ENCODE data around the gene MYO5C.
"Not testable (repeated sequence)": the region's sequence is repeated elsewhere in the genome, so short reads cannot be mapped to it uniquely, and the experiment has no call there.

The MYO5C gene

DNA sequence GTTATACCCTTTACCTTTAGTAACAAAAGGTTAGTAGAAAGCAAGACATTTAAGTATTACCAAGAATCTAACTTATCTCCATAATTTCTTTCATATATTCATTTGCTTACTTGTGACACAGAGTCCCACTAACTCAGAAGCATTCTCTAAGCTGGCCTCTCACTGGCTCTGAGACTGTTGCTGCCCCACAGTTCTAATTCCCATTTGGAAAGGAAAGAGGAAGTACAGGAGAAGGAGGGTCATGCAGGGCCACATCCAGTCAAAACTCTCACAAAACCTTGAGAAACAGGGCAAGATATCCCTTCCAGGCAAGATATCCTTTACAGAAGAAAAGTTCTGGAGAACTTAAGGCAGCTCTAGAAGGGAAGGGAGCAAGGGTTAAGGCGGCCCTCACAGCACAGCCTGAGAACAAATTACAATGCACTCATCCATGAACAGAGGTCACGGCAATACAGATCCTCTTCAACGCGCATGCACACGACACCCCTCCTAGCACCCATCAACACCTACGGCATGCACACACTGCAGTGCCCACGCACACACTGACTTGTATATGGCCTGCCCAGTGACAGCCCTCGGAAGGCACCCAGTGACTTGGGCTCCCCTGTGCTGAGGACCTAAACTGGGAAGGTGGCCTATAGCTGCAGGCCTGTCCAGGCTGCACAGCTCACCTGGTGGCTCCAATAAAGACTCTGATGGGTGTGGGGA is 13.0 kb upstream of the MYO5C start:
- no peak for DNase-seq

DNA sequence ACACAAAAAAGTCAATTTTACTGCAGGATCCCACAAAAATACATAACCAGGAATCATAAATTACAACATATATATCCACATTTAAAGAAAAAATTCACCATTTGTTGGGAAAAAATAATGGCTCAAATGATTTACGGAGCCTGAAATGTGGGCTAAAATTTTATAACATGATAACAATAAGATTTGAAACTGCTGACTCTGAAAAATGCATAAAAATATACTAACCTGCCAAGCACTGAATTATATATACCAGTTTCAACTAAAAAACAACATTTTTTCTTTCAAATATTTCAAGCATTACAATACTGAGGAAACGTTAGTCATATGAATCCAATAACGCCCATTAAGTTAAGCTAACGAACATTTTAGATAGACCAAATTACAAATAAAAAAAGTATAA is 12.2 kb upstream of the MYO5C start:
- no peak for DNase-seq

DNA sequence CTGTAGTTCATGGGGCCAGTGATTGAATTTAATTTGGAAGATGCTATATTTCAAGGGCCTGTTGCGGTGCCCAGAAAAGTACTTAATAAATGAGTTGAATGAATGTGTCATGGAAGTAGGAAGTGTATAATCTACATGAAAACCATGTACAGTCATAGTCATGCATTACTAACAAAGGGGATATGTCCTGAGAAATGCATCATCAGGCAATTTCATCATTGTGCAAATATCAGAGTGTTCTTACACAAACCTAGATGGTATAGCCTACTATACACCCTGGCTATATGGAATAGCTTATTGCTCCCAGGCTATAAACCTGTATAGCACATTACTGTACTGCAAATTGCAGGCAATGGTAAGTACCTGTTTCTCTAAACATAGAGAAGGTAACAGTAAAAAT is 10.7 kb upstream of the MYO5C start:
- DNase-seq: no peak

DNA sequence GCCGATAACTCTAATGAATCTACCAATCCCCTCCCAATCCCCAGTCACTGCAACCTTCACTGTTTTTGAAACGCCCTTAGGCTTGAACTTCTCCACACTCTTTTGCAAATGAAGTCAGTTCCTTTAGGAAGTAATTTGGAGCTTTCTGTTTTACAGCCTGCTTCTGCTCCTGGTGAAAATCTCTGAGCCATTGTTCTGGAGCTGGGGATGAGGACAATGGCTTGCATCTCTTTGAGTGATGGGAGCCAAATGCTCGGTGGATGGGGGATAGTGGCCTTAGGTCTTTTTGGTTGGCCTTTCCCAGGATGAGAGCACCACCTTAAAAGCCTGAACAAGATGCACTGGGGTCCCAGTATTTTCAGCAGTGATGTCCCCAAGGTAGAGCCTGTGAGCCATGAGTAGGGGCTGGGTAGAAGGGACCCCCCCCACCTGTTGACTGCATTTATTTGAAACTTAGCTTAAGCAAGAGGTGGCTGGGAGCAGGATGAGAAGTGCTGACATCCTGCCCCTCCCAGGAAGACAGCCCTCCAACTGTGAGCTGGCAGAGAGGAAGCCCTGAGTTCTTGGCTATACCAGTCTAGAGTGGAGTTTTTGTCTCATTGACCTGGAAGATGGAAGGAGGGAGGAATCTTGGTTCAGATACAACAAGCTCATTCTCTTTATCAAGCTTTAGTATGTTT is 7.6 kb upstream of the MYO5C start:
- DNase-seq: no peak

DNA sequence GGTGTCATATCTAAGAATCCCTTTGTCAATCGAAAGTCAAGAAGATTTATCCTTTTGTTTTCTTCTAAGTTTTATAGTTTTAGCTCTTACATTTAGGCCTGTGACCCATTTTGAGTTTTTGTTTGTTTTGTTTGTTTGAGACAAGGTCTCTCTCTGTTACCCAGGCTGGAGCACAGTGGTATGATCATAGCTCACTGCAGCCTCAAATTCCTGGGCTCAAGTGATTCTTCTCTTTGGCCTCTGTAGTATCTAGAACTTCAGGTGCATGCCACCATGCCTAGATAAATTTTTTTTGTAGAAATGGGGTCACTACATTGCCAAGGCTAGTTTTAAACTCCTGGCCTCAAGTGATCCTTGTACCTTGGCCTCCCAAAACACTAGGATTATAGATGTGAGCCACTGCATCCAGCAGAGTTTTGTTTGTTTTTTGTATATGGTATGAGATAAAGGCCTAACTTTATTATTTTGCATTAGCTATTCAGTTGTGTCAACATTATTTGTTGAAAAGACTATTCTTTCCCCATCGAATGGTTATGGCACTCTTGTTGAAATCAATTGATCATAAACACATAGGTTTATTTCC is 5.8 kb upstream of the MYO5C start:
- DNase-seq: no peak

DNA sequence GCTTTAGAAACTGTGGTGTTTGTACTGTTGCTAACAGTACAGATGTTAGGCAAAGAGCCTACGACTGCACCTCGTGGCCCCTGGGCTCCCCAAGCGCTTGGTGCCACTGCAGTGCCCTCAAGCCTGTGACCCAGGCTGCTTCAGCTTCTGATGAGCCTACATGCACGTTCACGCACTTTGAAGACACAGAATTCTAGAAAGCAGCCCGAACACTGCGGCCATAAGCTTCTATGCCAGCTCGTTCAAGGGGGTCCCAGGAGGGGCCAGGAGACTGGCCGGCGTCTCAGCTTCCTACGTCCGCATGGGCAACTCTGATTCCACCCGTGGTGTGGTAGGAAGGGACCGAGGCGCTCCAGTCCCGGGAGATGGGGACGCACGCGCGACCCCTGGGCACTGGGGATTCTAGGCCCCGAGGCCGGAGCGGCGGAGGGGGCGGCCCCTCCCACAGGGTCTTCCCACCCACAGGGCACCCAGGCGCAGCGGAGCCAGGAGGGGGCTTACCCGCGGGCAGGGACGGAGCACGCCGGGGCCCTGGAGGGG is 653 bp downstream of the MYO5C start:
- peak in 1 of 3 experiments; percentile 50 for DNase-seq

DNA sequence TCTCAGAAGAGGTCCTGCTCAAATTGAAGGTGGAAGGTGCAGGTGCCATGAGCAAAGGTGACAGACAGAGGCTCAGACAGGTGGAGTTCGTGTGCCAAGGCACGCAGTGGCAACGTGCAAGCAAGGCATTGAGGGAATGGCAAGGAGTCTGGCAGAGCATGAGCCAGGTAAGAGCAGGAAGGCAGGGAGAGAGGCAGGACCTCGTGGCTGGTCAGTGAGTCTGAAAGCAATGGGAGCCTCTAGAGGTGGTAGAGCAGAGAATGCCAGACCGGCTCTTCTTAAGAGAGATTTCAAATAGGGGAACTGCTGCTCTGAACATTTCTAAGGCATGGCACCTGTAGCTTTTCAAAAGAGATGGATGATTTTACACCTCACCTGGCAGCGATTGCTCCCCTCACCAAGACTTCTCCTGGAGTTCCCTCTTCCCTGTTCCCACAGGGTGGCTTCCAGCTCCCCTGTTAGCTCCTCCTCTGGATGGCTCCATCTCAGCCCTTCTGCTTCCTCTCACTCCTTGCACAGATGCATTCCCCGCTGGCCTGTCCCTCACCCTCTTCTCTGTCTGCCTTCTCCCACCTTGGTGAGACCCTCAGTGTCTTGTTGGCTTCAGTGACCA is 2.7 kb downstream of the MYO5C start:
- no peak for DNase-seq

DNA sequence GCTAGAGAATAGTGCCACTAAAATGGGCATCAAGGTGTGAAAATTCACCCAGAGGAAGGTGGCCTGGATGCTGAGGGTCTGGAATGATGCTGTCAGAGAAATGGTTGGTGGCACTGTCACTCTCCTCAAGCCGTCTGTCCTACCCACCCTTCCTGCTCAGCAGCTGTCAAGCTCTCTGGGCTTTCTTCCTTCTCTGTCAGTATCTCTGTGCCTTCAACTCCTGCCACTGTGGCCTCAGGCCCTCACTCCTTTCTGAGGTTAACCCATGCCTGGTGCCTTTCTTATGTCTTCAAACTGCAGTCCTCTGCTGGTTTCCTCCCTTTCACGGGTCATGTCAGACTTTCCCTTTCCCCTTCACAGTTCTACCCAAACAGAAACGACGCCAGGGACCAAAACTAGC is 4.4 kb downstream of the MYO5C start:
- no peak for DNase-seq

DNA sequence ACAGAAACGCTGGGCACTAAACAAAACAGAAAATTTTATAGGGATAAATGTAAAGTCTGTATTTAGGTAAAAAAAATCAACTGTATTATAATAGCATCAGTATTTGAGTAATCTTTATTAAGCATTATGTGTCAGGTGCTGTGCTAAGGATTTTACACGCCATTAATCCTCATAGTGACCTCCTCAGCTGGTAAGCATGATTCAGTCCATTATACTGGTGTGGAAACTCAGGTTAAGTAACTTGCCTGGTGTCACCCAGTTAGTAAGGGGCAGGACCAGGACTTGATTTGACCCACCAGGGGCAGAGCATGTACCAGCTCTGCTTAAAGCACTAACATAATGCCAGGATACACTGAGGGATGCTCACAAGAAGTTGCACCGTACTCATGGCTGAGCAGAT is 4.8 kb downstream of the MYO5C start:
- no peak for DNase-seq

DNA sequence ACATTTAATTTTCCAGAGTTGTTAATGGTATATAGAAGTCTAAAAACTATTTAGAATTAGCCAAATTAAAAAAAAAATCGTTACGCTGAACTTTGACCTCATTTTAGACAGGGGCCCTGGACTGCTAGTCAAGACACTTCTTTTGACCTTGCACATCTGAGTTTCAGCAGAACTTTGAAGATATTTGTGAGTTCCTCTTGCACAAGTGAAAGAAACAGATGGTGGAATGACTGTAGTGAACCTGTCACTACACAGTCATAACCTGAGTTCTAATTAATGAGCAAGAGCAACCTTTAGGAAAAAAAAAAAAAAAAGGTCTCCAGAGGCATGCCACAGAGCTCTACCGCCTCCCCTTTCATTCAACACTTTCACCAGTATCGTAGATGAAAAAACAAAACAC is 5.3 kb downstream of the MYO5C start:
- no peak for DNase-seq

DNA sequence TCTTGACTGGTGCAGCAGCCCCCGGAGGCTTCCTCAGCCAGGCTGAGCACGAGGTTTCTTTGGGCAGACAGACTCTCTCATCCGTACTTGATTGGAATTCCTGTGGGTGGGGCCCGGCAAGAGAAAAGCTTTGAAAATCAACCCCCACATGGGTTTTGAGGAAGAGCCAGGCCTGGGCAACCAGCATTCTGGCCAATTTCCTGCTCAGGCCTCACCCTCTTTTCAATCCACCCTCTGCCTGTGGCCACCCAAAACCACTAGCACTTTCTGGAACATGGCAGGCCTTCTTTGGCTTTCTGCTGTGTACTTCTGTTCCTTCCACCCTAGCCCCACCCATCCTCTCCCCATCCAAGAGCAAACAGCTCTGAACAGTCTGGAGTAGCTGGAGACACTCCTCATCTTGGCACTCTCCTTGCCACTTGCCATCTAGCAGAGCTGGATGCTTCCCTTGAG is 5.9 kb downstream of the MYO5C start:
- no peak for DNase-seq

DNA sequence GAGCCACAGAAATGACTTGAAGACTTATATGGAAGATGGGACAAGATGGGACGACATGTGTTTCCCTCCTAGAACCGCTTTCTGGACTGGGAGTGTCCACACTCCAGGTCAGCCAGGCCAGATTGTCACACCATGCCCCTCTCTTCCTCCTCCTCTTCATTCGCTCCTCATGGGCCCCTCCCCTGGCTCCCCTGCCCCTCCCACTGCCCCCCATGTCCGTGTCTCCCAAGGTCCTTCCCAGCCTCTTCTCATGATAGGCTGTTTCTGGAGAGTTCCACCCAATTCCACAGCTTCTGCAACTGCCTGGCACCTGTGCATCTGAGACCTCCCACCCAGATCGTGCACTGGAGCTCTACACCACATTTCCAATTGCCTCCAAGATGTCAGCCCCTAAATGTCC is 6.6 kb downstream of the MYO5C start:
- DNase-seq: no peak

DNA sequence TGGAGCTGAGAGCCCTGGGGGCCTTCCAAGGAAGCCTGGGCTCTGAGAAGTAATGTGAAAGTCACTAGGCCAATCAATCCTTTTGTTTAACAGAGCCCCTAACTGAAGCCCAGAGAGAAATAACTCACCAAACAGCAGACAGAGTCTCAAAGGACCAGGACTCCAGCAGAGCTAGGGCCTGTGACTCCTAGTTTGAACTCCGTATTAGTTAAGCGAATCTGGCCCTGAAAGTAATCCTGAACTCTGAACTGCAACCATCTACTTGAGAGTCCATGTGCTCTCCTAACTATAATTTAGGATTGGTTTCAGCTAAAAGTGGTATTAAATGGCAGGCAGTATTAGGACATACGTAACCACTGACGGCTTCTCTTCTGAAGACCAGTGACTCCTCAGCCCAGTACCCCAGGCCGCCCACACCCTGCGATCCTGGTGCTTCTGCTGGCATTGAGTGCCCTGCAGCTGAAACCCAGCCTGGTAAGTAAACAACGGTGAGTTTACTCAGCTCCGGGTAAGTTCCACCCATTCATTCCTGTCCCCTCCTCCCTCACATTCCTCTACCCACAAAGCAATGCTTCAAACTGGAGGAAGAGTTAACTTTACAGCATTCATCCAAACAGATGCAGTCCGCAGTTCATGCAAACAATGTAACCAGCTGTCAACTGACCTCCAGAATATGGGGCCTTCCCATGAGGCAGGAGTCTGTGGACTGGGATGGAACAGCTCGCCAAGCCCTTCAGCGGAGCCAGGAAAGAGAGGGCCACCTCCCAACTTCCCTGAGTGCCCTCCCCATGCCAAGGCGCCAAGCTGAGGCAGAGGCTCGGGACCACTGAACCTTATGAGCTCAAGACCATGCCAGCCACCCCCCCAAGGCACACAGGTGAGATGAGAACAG is 7.3 kb downstream of the MYO5C start:
- peak; percentile 2 to 48 (median 10) for DNase-seq

DNA sequence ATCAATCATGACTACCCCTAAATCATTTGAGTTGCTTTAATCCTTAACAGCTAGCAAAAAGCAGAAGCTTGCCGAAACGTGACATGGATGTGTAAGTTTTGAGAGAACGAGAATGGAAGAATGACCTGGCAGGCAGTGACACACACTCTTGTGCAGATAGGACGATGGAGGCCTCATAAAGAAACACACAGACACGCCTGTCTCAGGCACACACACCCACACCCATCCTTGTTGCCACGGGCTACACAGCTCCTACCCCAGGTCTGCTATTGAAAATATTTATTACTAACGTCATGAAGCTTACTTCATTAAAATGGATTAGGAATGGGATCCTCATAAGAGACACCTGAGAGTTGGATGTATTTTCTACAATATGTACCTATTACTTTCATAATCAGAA is 8.5 kb downstream of the MYO5C start:
- DNase-seq: no peak

DNA sequence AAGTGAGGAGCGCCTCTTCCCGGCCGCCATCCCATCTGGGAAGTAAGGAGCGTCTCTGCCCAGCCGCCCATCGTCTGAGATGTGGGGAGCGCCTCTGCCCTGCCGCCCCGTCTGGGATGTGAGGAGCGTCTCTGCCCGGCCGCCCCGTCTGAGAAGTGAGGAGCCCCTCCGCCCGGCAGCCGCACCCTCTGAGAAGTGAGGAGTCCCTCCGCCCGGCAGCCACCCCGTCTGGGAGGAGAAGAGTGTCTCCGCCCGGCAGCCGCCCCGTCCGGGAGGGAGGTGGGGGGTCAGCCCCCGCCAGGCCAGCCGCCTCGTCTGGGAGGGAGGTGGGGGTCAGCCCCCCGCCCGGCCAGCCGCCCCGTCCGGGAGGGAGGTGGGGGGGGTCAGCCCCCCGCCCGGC is 9.7 kb downstream of the MYO5C start:
- DNase-seq: not testable (repeated sequence)

DNA sequence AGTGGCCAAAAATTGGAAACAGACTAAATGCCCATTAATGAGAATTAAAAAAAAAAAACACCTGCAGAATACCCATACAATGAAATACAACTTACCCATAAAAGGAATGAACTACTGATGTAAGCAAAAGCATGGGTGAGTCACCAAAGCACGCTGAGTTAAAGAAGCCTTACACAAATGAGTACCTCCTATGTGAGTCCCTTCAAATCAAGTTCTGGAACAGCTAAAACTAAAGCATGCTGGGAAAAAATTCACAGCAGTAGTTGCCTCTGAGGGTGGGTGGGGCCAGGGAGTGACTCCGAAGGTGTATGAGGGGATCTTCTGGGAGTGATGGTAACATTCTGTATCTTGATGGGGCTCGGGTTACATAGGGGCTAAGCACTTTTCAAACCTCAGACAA is 11.4 kb downstream of the MYO5C start:
- DNase-seq: no peak

DNA sequence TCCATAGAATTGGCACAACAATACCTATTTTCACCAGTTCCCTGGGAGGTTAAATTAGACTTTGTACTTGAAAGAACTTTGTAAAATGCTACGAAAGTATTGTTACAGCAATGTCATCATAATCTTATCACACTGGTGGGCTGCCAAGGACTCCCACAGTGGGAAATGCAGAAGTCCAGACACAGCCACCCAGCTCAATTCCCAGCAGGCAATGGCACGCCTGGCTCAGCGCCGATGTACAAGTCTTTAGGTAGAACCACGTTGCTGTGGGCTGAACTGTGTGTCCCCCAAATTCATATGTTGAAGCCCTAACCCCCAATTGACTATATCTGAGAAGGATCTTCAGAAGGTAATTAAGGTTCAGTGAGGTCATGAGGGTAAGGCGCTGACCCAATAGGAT is 12.3 kb downstream of the MYO5C start:
- no peak for DNase-seq

DNA sequence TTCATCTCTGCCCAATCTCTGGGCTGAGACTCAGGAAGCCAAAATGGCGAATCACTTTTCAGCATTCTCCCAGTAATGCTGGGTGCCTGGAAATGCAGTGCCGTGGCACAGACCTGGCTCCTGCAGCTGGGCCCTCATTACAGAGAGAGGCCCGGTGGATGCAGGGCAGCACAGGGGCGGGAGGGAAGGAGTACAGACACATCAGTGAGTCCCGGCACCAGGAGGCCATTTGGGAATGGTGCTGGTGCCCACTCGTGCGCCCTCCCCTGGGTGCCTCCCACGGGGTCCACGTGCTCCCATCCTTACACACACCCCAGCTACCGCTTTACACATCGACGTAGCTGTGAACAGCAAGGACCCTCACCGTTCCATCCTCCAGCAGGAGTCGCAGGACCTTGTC is 13.2 kb downstream of the MYO5C start:
- DNase-seq: no peak

DNA sequence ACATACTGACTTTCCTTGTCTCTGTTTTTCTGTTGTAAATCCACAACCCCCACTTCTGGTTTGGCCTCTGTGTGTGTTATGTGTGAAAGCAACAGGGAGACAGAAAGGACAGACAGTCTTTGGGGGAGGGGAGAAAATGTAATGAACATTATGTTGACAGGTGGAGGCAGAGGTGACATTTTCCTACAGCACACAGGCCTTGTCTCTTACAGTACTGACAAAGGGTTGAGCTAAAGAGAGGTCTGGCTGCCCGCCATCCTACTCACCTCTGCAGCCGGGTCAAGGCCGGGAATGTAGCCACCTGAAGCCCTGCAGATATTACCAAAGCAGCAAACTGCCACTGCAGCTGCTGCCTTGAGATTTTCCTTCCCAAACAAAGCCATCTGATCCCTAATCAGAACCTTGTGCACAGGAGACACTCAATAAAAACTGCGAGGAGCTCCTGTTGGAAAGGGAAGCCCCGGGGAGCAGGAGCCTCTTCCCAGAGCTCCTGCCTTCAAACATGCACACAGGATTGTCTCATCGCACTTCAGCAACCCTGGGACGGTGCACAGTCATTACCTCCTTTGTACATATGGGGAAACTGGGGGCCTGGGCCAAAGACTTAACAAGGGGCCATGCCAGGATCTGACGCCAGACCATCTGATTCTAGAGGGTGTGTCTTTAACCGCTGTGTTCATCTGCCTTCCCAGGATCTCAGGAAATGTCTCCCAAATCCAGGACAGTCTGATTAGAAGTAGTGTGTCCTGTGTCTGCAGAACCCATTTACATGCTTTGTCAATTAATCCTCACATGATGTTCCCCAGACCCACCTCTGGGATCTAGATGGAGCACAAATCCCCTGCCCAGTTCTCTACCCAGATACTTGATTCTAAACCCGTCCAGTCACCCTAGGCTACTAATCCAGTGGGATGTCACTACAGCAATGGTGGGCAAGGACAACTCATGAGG is 14.2 kb downstream of the MYO5C start:
- DNase-seq: no peak

DNA sequence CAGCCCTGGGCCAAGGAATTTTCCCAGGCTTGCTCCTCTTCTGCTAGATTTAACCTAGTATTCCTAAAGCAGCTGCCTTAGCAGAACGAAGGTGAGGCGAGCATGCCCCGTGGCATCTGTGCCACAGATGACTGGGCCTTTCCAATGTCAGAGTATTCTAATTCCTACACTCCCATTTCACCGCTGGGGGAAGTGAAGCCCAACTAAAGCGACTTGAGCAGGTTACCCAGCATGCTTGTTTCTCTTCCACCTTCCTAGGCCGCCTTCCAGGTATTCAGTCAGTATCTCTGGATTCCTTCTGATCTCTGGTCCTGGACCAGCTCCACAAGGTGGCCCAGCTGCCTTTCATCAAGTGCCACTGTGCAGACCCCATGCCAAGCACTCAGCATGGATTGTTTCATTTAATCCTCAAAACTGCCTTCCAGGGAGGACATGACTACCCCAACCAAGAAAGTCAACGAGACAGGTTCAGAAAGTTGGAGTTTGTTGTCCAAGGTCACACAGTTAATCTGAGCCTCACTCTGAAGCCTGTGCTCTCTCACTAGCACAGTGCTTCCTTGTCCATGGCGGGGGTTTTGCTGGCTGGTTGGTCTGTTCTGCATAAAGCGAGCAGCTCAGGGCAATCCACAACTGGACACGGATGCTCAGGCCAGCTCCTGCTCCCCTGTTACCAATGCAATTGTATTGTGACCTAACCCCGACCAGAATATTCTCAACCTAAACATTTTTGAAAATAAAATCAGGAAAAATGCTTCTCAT is 15.1 kb downstream of the MYO5C start:
- DNase-seq: no peak

Measured in NCI-H1417 (cell line).